ENCODE measurements around the gene CELF2. TPM values are rescaled to one million over a fixed set of nuclear protein-coding genes. Genes with fewer than 3 reads are reported as not detected.
A peak's percentile ranks its signal among the peaks of the same experiment; 100 is the strongest.

CELF2 gene
- total RNA-seq, 1 experiment from 2014 or later = 28.7 TPM

- TF ChIP-seq CTCF (conservative IDR thresholded peaks at IDR 0.05) = no peak
- Mint-ChIP-seq H3K27me3 (ENCODE audit: low read depth) (no peaks in the 10 kb centered on the region), H3K27ac (peak overlapping the region in 1 of 3 experiments; percentile 41; a peak in 1 of 7 replicates), H3K36me3 (ENCODE audit: insufficient read depth in 1 of 3, low read depth in 3 of 3) (no peaks in the 10 kb centered on the region), H3K4me3 (no peak overlapping the region), H3K4me1 (peaks cover 21 to 28% of the 10 kb centered on the region in 2 experiments), H3K9me3 (no peaks in the 10 kb centered on the region)
- Histone ChIP-seq H2BK120ac (ENCODE audit: low read depth, low read length, poor library complexity, severe bottlenecking) (no peak overlapping the region), H3K23ac (ENCODE audit: insufficient read length, low read depth, low read length) (no peak overlapping the region), H3K9ac (ENCODE audit: extremely low read depth, insufficient read length, low read length) (no peak overlapping the region), H3K18ac (ENCODE audit: insufficient read length, low read depth, low read length) (no peak overlapping the region), H3K4me1 (ENCODE audit: insufficient read depth, low read length) (peaks cover 4% of the 10 kb centered on the region), H3K14ac (ENCODE audit: insufficient read depth, low read length) (no peak overlapping the region), H2BK12ac (ENCODE audit: insufficient read length, low read depth, low read length) (no peak overlapping the region), H4K91ac (ENCODE audit: insufficient read length, low read depth, low read length) (no peak overlapping the region), H3K9me3 (ENCODE audit: control insufficient read depth, low read depth, low read length) (no peaks in the 10 kb centered on the region), H3K23me2 (ENCODE audit: insufficient read length, low read depth, low read length, poor library complexity, severe bottlenecking) (no peaks in the 10 kb centered on the region), H3K79me1 (ENCODE audit: insufficient read depth, low read depth, low read length, poor library complexity, severe bottlenecking) (no peaks in the 10 kb centered on the region), H3K27me3 (ENCODE audit: insufficient read depth, low read length) (no peaks in the 10 kb centered on the region), H2BK5ac (ENCODE audit: insufficient read length, low read length) (no peak overlapping the region), H3K4me2 (ENCODE audit: insufficient read depth, insufficient read length, low read length) (no peak overlapping the region), H3K79me2 (ENCODE audit: insufficient read depth, low read length) (no peaks in the 10 kb centered on the region), H3T11ph (ENCODE audit: low read length) (no peak overlapping the region), H2BK20ac (ENCODE audit: low read depth, low read length, poor library complexity, severe bottlenecking) (no peak overlapping the region), H3K4ac (ENCODE audit: low read depth, low read length) (no peak overlapping the region), H3K27ac (ENCODE audit: insufficient read length, low read depth, low read length) (no peak overlapping the region), H2BK15ac (ENCODE audit: low read depth, low read length) (no peak overlapping the region), H4K20me1 (ENCODE audit: control insufficient read depth, insufficient read depth, insufficient read length) (no peaks in the 10 kb centered on the region), H4K5ac (ENCODE audit: insufficient read length, low read depth, low read length) (no peak overlapping the region), H2AK5ac (ENCODE audit: insufficient read length, low read length) (no peak overlapping the region), H4K8ac (replicated peaks; ENCODE audit: insufficient read length, low read depth, low read length) (no peak overlapping the region), H2AFZ (ENCODE audit: low read length) (no peak overlapping the region), H3K56ac (ENCODE audit: insufficient read length, low read depth, low read length) (no peak overlapping the region)
- DNase-seq = no peak
- WGBS (ENCODE audit: extremely low coverage, insufficient read length, low lambda C conversion rate) = no CpG with 5 or more reads among the region's 3 CpGs
Observed at GRCh38 chr10:11080564-11080984, 62.9 kb downstream of the CELF2 start.
